GM12801 (cell line): Measurements from ENCODE around the gene KBTBD4.

Experiments
- CTCF ChIP-seq: IDR thresholded peaks from one replicate; pipeline ENCODE4 v1.5.1; 2011; ENCODE audit warnings: control low read depth; ENCODE audit not compliant: insufficient read length; ENCODE audit errors: extremely low read depth

Gene KBTBD4

GRCh38 chr11:47573321-47573720 is 5.4 kb downstream of the KBTBD4 start:
- no peak for TF ChIP-seq CTCF

- no peak for TF ChIP-seq CTCF
These were observed 6.0 kb downstream of the KBTBD4 start for GRCh38 chr11:47572715-47573255.

- no peak for TF ChIP-seq CTCF
These were observed 6.9 kb downstream of the KBTBD4 start for GRCh38 chr11:47571895-47572294.

- TF ChIP-seq CTCF: no peak
These were observed 7.4 kb downstream of the KBTBD4 start for GRCh38 chr11:47571357-47571729.

- no peak for TF ChIP-seq CTCF
These were observed 8.0 kb downstream of the KBTBD4 start for GRCh38 chr11:47570651-47571356.

GRCh38 chr11:47569646-47570045 is 9.1 kb downstream of the KBTBD4 start:
- TF ChIP-seq CTCF: no peak

GRCh38 chr11:47566149-47566698 is 12.5 kb downstream of the KBTBD4 start:
- no peak for TF ChIP-seq CTCF
